ENCODE data around the gene KCNG2. TPM values are rescaled to one million over a fixed set of nuclear protein-coding genes. Genes with fewer than 3 reads are reported as not detected.

KCNG2 gene
- polyA plus RNA-seq, 1 donor from 2014 or later = not detected

GRCh38 chr18:79778291-79778791 lies 19.4 kb upstream of the KCNG2 start:
- Histone ChIP-seq H3K79me2 (replicated peaks; ENCODE audit: insufficient read depth, low read length) (no peaks in the 10 kb centered on the region), H3F3A (ENCODE audit: insufficient read depth, low read length, poor library complexity, severe bottlenecking) (no peaks in the 10 kb centered on the region), H3K4me3 (ENCODE audit: low read length) (no peak overlapping the region), H3K36me3 (ENCODE audit: insufficient read depth, low read length) (no peaks in the 10 kb centered on the region), H2AFZ (ENCODE audit: low read depth, low read length) (no peak overlapping the region), H3K9ac (ENCODE audit: low read length) (no peak overlapping the region), H3K4me2 (ENCODE audit: low read length) (no peak overlapping the region), H3K9me2 (ENCODE audit: insufficient read depth, low read length) (no peaks in the 10 kb centered on the region), H3K9me3 (ENCODE audit: low read length) (no peaks in the 10 kb centered on the region), H4K20me1 (ENCODE audit: insufficient read depth) (no peaks in the 10 kb centered on the region), H3K27me3 (ENCODE audit: insufficient read depth, low read depth, low read length) (no peaks in the 10 kb centered on the region), H3K27ac (ENCODE audit: low read length) (no peak overlapping the region)
- TF ChIP-seq EP300 (conservative IDR thresholded peaks at IDR 0.05; ENCODE audit: poor library complexity, severe bottlenecking) (no peak), POLR2AphosphoS5 (IDR thresholded peaks at IDR 0.05) (no peak), EZH2 (IDR thresholded peaks at IDR 0.05; ENCODE audit: borderline replicate concordance, insufficient read depth, low read length, poor library complexity, severe bottlenecking) (no peak), MXI1 (conservative IDR thresholded peaks at IDR 0.05; ENCODE audit: poor library complexity, severe bottlenecking) (no peak), CTCF (IDR thresholded peaks at IDR 0.05; ENCODE audit: poor library complexity, severe bottlenecking) (no peak), TAF1 (IDR thresholded peaks at IDR 0.05; ENCODE audit: low read depth) (no peak), SMC3 (conservative IDR thresholded peaks at IDR 0.05; ENCODE audit: poor library complexity) (no peak), RAD21 (conservative IDR thresholded peaks at IDR 0.05) (no peak)

- Histone ChIP-seq H4K20me1 (ENCODE audit: insufficient read depth) (no peaks in the 10 kb centered on the region), H3K27me3 (ENCODE audit: insufficient read depth, low read depth, low read length) (no peaks in the 10 kb centered on the region), H3K79me2 (replicated peaks; ENCODE audit: insufficient read depth, low read length) (no peaks in the 10 kb centered on the region), H3K36me3 (ENCODE audit: insufficient read depth, low read length) (no peaks in the 10 kb centered on the region), H3F3A (ENCODE audit: insufficient read depth, low read length, poor library complexity, severe bottlenecking) (no peaks in the 10 kb centered on the region), H3K4me2 (ENCODE audit: low read length) (no peak overlapping the region), H3K9ac (ENCODE audit: low read length) (no peak overlapping the region), H3K4me3 (ENCODE audit: low read length) (no peak overlapping the region), H3K9me3 (ENCODE audit: low read length) (no peaks in the 10 kb centered on the region), H3K27ac (ENCODE audit: low read length) (no peak overlapping the region), H2AFZ (ENCODE audit: low read depth, low read length) (no peak overlapping the region), H3K9me2 (ENCODE audit: insufficient read depth, low read length) (no peaks in the 10 kb centered on the region)
- no peak for TF ChIP-seq POLR2AphosphoS5 (IDR thresholded peaks at IDR 0.05)
- TF ChIP-seq CTCF (IDR thresholded peaks at IDR 0.05; ENCODE audit: poor library complexity, severe bottlenecking) = no peak
- TF ChIP-seq EP300 (conservative IDR thresholded peaks at IDR 0.05; ENCODE audit: poor library complexity, severe bottlenecking) = no peak
- no peak for TF ChIP-seq EZH2 (IDR thresholded peaks at IDR 0.05; ENCODE audit: borderline replicate concordance, insufficient read depth, low read length, poor library complexity, severe bottlenecking)
- no peak for TF ChIP-seq TAF1 (IDR thresholded peaks at IDR 0.05; ENCODE audit: low read depth)
- TF ChIP-seq MXI1 (conservative IDR thresholded peaks at IDR 0.05; ENCODE audit: poor library complexity, severe bottlenecking) = no peak
- no peak for TF ChIP-seq RAD21 (conservative IDR thresholded peaks at IDR 0.05)
- TF ChIP-seq REST (IDR thresholded peaks at IDR 0.05; ENCODE audit: borderline replicate concordance) = no peak
- no peak for TF ChIP-seq SMC3 (conservative IDR thresholded peaks at IDR 0.05; ENCODE audit: poor library complexity)
Observed at GRCh38 chr18:79779021-79779699, 18.6 kb upstream of the KCNG2 start.
